GM10248 (cell line): Measurements from ENCODE around the gene TPCN2.

ENCODE experiments used
- CTCF ChIA-PET: fragments of 300-600 bp; sonication (Branson Sonifier 250); formaldehyde crosslinking; extraction: SDS; loops from one replicate; lab custom pipeline; 2021; ENCODE audit warnings: antibody characterized with exemption; lab: Yijun Ruan, JAX
- POLR2A ChIA-PET: fragments of 350-650 bp; sonication (Branson Sonifier 250); formaldehyde crosslinking; extraction: SDS; loops from one replicate; lab custom pipeline; 2020; ENCODE audit warnings: antibody characterized with exemption; lab: Yijun Ruan, JAX
- DNase-seq: peaks from one replicate; pipeline ENCODE4 v3.0.0; 2012; ENCODE audit errors: extremely low spot score
- CTCF ChIP-seq: IDR thresholded peaks from 2 replicates; pipeline ENCODE4 v1.5.1; 2012; ENCODE audit warnings: mild to moderate bottlenecking, low read depth; ENCODE audit errors: extremely low read depth, missing control alignments, control extremely low read depth

The TPCN2 gene

GRCh38 chr11:69010964-69011623 is 37.6 kb upstream of the TPCN2 start:
- no peak for DNase-seq
- no peak for TF ChIP-seq CTCF
- ChIA-PET CTCF (interaction anchor here (1.4 kb wide), 1 partner anchor 11 kb away, joined by 4 read pairs; no protein-coding TSS in a partner anchor), POLR2A (no interaction called here)

GRCh38 chr11:69011624-69012091 is 37.1 kb upstream of the TPCN2 start:
- ChIA-PET CTCF (interaction anchor here (1.3 to 1.4 kb wide), 2 partner anchors 10 to 17 kb away, joined by 4 read pairs; no protein-coding TSS in a partner anchor), POLR2A (no interaction called here)
- no peak for DNase-seq
- no peak for TF ChIP-seq CTCF

- POLR2A ChIA-PET, result no interaction called here
- CTCF ChIA-PET, result interaction anchor here (1.3 to 1.4 kb wide), 2 partner anchors 9 to 16 kb away, joined by 4 read pairs; no protein-coding TSS in a partner anchor
- no peak for DNase-seq
- TF ChIP-seq CTCF, result no peak
Measured at GRCh38 chr11:69012092-69013008, 36.4 kb upstream of the TPCN2 start.

GRCh38 chr11:69013009-69013951 is 35.5 kb upstream of the TPCN2 start, which contains the start of gene MRGPRF:
Gene MRGPRF, minus strand, starts transcription at chr11:69013246. Its CDS starts 3,345 bp downstream, at chr11:69009901.
- no peak for DNase-seq
- ChIA-PET POLR2A (no interaction called here), CTCF (no interaction called here)
- no peak for TF ChIP-seq CTCF

- TF ChIP-seq CTCF, result no peak
- ChIA-PET POLR2A (no interaction called here), CTCF (no interaction called here)
- no peak for DNase-seq
Measured at GRCh38 chr11:69014084-69014851, 34.5 kb upstream of the TPCN2 start.
